Measurements from ENCODE around the gene EHF. TPM values are rescaled to one million over a fixed set of nuclear protein-coding genes. Genes with fewer than 3 reads are reported as not detected.

EHF gene
- total and polyA plus RNA-seq, 2 of the 8 experiments (the other 6 are each of a cell fraction or from before 2014, with no cell fraction given) = not detected

DNA sequence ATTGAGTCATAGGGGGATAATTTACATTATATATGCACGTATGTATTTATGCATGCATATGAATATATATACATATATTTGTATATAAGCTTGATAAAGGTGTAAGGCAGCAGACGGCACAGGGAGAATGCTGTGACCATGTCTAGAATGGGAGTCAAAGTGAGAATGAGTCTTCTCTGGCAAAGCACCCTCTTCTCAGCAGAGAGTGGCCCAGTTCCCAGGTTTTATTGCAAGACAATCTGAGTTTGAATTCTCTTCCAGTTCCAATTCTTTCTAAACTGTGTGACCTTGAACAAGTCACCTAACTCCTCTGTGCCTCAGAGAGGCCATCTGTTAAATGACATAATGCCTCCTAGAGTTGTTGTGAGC lies 13.8 kb downstream of the EHF start:
- Histone ChIP-seq H3K23me2 (ENCODE audit: low read depth, low read length) (no peaks in the 10 kb centered on the region), H2AFZ (ENCODE audit: low read length) (no peak overlapping the region), H4K5ac (ENCODE audit: insufficient read length, low read depth, low read length) (no peak overlapping the region), H3K9ac (replicated peaks in 1 of 4; ENCODE audit: extremely low read depth in 1 of 4, low read depth in 3 of 4, low read length in 3 of 4) (no peak overlapping the region), H3K36me3 (ENCODE audit: control insufficient read depth in 2 of 4, insufficient read depth in 4 of 4, low read length in 3 of 4) (no peaks in the 10 kb centered on the region), H3K4me1 (replicated peaks in 1 of 4; ENCODE audit: control insufficient read depth in 3 of 4, insufficient read depth in 4 of 4, low read length in 3 of 4) (peaks cover 0 to 2% (median 0%) of the 10 kb centered on the region in 4 experiments; a peak in 2 of 7 replicates), H3K9me3 (ENCODE audit: insufficient read depth in 2 of 2, low read depth in 1 of 2, low read length in 1 of 2) (no peaks in the 10 kb centered on the region), H3K79me1 (ENCODE audit: low read depth, low read length) (no peaks in the 10 kb centered on the region), H3K27me3 (replicated peaks in 1 of 4; ENCODE audit: control insufficient read depth in 3 of 4, extremely low read depth in 1 of 4, insufficient read depth in 3 of 4, low read length in 3 of 4) (no peaks in the 10 kb centered on the region), H2BK5ac (ENCODE audit: low read depth, low read length) (no peak overlapping the region), H2BK20ac (ENCODE audit: low read length) (no peak overlapping the region), H4K20me1 (replicated peaks in 1 of 2; ENCODE audit: control insufficient read depth in 1 of 2, insufficient read depth in 2 of 2, low read length in 2 of 2) (no peaks in the 10 kb centered on the region), H3K79me2 (ENCODE audit: control insufficient read depth in 1 of 2, insufficient read depth in 2 of 2, low read length in 2 of 2) (no peaks in the 10 kb centered on the region), H3K27ac (ENCODE audit: low read depth, low read length) (no peak overlapping the region), H3K4me3 (ENCODE audit: extremely low read depth in 1 of 4, insufficient read depth in 2 of 4, low read depth in 3 of 4, low read length in 4 of 4) (no peak overlapping the region), H2AK5ac (ENCODE audit: low read depth, low read length) (no peak overlapping the region), H2BK120ac (replicated peaks; ENCODE audit: low read depth, low read length) (no peak overlapping the region), H3K4me2 (ENCODE audit: insufficient read depth in 1 of 2, low read depth in 2 of 2, low read length in 2 of 2) (no peak overlapping the region), H4K8ac (ENCODE audit: extremely low read depth, insufficient read depth, low read length) (no peak overlapping the region), H2BK12ac (ENCODE audit: low read depth, low read length) (no peak overlapping the region), H3K14ac (ENCODE audit: insufficient read length) (no peak overlapping the region), H3K23ac (ENCODE audit: insufficient read length) (no peak overlapping the region), H3K18ac (ENCODE audit: extremely low read depth, low read length) (no peak overlapping the region), H4K91ac (replicated peaks; ENCODE audit: insufficient read length, low read length) (no peak overlapping the region), H3K56ac (replicated peaks; ENCODE audit: insufficient read length, low read depth, low read length) (no peak overlapping the region), H2BK15ac (ENCODE audit: low read length) (no peak overlapping the region), H3K4ac (replicated peaks; ENCODE audit: insufficient read length, low read depth, low read length) (no peak overlapping the region)
- ChIA-PET POLR2A (ENCODE audit: partially characterized antibody) (no interaction called here), CTCF (ENCODE audit: partially characterized antibody) (interaction anchor here (1.0 to 1.6 kb wide), 4 partner anchors 8 to 157 kb away, joined by 3 to 5 read pairs (median 4); partner anchors contain the start of gene EHF)
- 88% methylated on average over 2 of the region's 2 CpGs; no CpG with 5 or more reads in 1 of the 2 experiments for WGBS, 2 experiments (ENCODE audit: extremely low coverage in 1 of 2, insufficient coverage in 1 of 2, insufficient read length in 1 of 2, insufficient replicate concordance in 2 of 2, low coverage in 1 of 2, low lambda C conversion rate in 2 of 2, missing lambda C conversion rate in 1 of 2)
- TF ChIP-seq, protein P1, sequence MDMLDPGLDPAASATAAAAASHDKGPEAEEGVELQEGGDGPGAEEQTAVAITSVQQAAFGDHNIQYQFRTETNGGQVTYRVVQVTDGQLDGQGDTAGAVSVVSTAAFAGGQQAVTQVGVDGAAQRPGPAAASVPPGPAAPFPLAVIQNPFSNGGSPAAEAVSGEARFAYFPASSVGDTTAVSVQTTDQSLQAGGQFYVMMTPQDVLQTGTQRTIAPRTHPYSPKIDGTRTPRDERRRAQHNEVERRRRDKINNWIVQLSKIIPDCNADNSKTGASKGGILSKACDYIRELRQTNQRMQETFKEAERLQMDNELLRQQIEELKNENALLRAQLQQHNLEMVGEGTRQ (IDR thresholded peaks at IDR 0.05; ENCODE audit: low read length) = no peak
- no peak for DNase-seq (ENCODE audit: low read depth in 1 of 2, low spot score in 2 of 2)
- FAIRE-seq = no peak
